Fibroblast of lung (primary cell): ENCODE results near the gene TRAPPC2L.

Experiments
- CTCF ChIP-seq, 2 donors: IDR thresholded peaks in 1 of 2; conservative IDR thresholded peaks in 1 of 2; 1 replicate in 1 of 2; 2 replicates in 1 of 2; pipeline ENCODE4 v1.5.1; 2011 to 2012; ENCODE audit warnings: low read length in 2 of 2, control low read depth in 1 of 2, inconsistent platforms in 1 of 2, low read depth in 1 of 2, mild to moderate bottlenecking in 1 of 2
- EZH2 ChIP-seq: IDR thresholded peaks from 2 replicates; pipeline ENCODE4 v1.5.1; 2012; ENCODE audit warnings: low read length, control low read depth, mild to moderate bottlenecking; ENCODE audit errors: missing control alignments

- TF ChIP-seq CTCF (conservative IDR thresholded peaks at IDR 0.05 in 1 of 2, IDR thresholded peaks at IDR 0.05 in 1 of 2; ENCODE audit: low read depth in 1 of 2, low read length in 2 of 2), result no peak
- no peak for TF ChIP-seq EZH2
Measured at GRCh38 chr16:88836791-88837190, 20.1 kb upstream of the TRAPPC2L start.
